B cell (primary cell): Measurements from ENCODE around the gene EPSTI1. TPM values are rescaled to one million over a fixed set of nuclear protein-coding genes. Genes with fewer than 3 reads are reported as not detected.
A peak's percentile ranks its signal among the peaks of the same experiment; 100 is the strongest.

Experiments
- ATAC-seq: fragments of 200-7000 bp; cut with Tn5 transposase; one replicate; pipeline ENCODE4 v1.10.0; 2021; ENCODE audit warnings: low read depth, mild to moderate bottlenecking, moderate number of reproducible peaks, moderate library complexity
- CTCF ChIA-PET: fragments of 350-600 bp; sonication (Branson Sonifier 250); formaldehyde crosslinking; loops from one replicate; lab custom pipeline; 2021; ENCODE audit warnings: antibody characterized with exemption, inconsistent platforms; lab: Charles Lee
- POLR2A ChIA-PET: fragments of 350-600 bp; sonication (Branson Sonifier 250); formaldehyde crosslinking; loops from one replicate; lab custom pipeline; 2021; ENCODE audit warnings: antibody characterized with exemption; lab: Charles Lee
- DNase-seq: peaks from one replicate; pipeline ENCODE4 v3.0.0; 2013
- H2AFZ ChIP-seq: 2 replicates; pipeline ENCODE4 v1.6.1; 2012; ENCODE audit warnings: mild to moderate bottlenecking, low read depth, low read length; ENCODE audit not compliant: insufficient read depth, poor library complexity, severe bottlenecking
- H3K27ac ChIP-seq, 2 donors: 1 replicate in 1 of 2; 2 replicates in 1 of 2; pipeline ENCODE4 v1.5.1; 2012 to 2013; ENCODE audit warnings: low read length in 2 of 2, mild to moderate bottlenecking in 2 of 2, moderate library complexity in 1 of 2
- H3K27me3 ChIP-seq, 4 experiments: fragments of 200-600 bp in 1 of 4; sonication (generic) in 1 of 4; replicated peaks in 1 of 4; 1 replicate in 2 of 4; 2 replicates in 2 of 4; pipeline versions ENCODE4 v1.6.1 to v1.7.0; 2013 to 2016; ENCODE audit warnings: low read length in 3 of 4, mild to moderate bottlenecking in 2 of 4, mixed read lengths in 1 of 4, moderate library complexity in 1 of 4; ENCODE audit not compliant: insufficient read depth in 4 of 4, control insufficient read depth in 3 of 4; ENCODE audit errors: control extremely low read depth in 1 of 4
- H3K36me3 ChIP-seq, 2 experiments: replicated peaks in 1 of 2; 1 replicate in 1 of 2; 2 replicates in 1 of 2; pipeline versions ENCODE4 v1.6.1 to v1.7.1; 2013; ENCODE audit warnings: low read length in 1 of 2; ENCODE audit not compliant: insufficient read depth in 2 of 2, control insufficient read depth in 1 of 2; ENCODE audit errors: control extremely low read depth in 1 of 2, extremely low read depth in 1 of 2
- H3K4me1 ChIP-seq, 2 donors: fragments of 200-600 bp in 1 of 2; sonication (generic) in 1 of 2; 1 replicate in 1 of 2; 2 replicates in 1 of 2; pipeline versions ENCODE4 v1.5.1 to v1.6.1; 2013 to 2017; ENCODE audit warnings: low read length in 2 of 2; ENCODE audit not compliant: control insufficient read depth in 2 of 2, insufficient read depth in 2 of 2
- H3K4me2 ChIP-seq: replicated peaks from 2 replicates; pipeline ENCODE3; 2012; ENCODE audit warnings: mild to moderate bottlenecking, low read depth, low read length; ENCODE audit not compliant: poor library complexity, severe bottlenecking
- H3K4me3 ChIP-seq, 5 experiments: fragments of 200-600 bp in 1 of 5; sonication (generic) in 1 of 5; 1 replicate in 3 of 5; 2 replicates in 2 of 5; pipeline versions ENCODE4 v1.5.1 to v1.7.0; 2011 to 2016; ENCODE audit warnings: low read length in 4 of 5, mild to moderate bottlenecking in 4 of 5, low read depth in 2 of 5, control low read depth in 1 of 5, moderate library complexity in 1 of 5; ENCODE audit not compliant: insufficient read depth in 1 of 5; ENCODE audit errors: control extremely low read depth in 1 of 5, extremely low read depth in 1 of 5
- H3K79me2 ChIP-seq: fragments of 200-600 bp; sonication (generic); one replicate; pipeline ENCODE4 v1.6.0; 2016; ENCODE audit warnings: low read length; ENCODE audit not compliant: control insufficient read depth, insufficient read depth
- H3K9ac ChIP-seq: fragments of 200-600 bp; sonication (generic); 2 replicates; pipeline ENCODE4 v1.6.1; 2017; ENCODE audit warnings: mild to moderate bottlenecking, low read length, moderate library complexity
- H3K9me3 ChIP-seq, 3 donors: one replicate each; pipeline versions ENCODE4 v1.6.1 to v1.7.1; 2013; ENCODE audit warnings: low read length in 2 of 3; ENCODE audit not compliant: control insufficient read depth in 2 of 3, insufficient read depth in 1 of 3; ENCODE audit errors: control extremely low read depth in 1 of 3
- H4K20me1 ChIP-seq: 2 replicates; pipeline ENCODE4 v1.6.0; 2012; ENCODE audit warnings: mild to moderate bottlenecking, low read length; ENCODE audit not compliant: insufficient read depth, control insufficient read depth, poor library complexity, severe bottlenecking
- H3K27ac Mint-ChIP-seq: one replicate; pipeline ENCODE4 v1.8.0; 2021; ENCODE audit warnings: mixed read lengths
- H3K27me3 Mint-ChIP-seq: one replicate; pipeline ENCODE4 v1.8.0; 2021; ENCODE audit warnings: mixed read lengths
- H3K4me1 Mint-ChIP-seq: one replicate; pipeline ENCODE4 v1.8.0; 2021; ENCODE audit warnings: mixed read lengths
- H3K4me3 Mint-ChIP-seq: one replicate; pipeline ENCODE4 v1.8.0; 2021; ENCODE audit warnings: mixed read lengths
- H3K9me3 Mint-ChIP-seq: one replicate; pipeline ENCODE4 v1.8.0; 2022; ENCODE audit warnings: mixed read lengths; ENCODE audit not compliant: insufficient read depth
- CTCF ChIP-seq: fragments of 200-600 bp; IDR thresholded peaks from one replicate; pipeline ENCODE4 v1.8.0; 2022; ENCODE audit warnings: antibody characterized with exemption, mild to moderate bottlenecking
- EZH2 ChIP-seq: IDR thresholded peaks from 2 replicates; pipeline ENCODE4 v1.6.1; 2012; ENCODE audit warnings: borderline replicate concordance, low read depth, mild to moderate bottlenecking, moderate library complexity, low read length; ENCODE audit not compliant: insufficient read depth, poor library complexity, severe bottlenecking
- WGBS: methylation state at CpG from one replicate; pipeline ENCODE4 v1.1.5; 2013; ENCODE audit warnings: missing lambda C conversion rate; ENCODE audit not compliant: insufficient coverage; 5-methylcytosine and 5-hydroxymethylcytosine counted together
- intact Hi-C: fragments of 100-400 bp; cut with micrococcal nuclease; formaldehyde crosslinking; loops from one replicate; pipeline ENCODE4 v1.10.0; 2022
- polyA plus RNA-seq: library from polyadenylated mRNA; depleted of rRNA; stranded (reverse); fragments of >200 nt; gene quantifications from 2 replicates; pipeline ENCODE4 v1.2.3, GENCODE V29; 2012
- total RNA-seq, 2 donors: library from RNA; stranded (reverse); fragments of 120-200 nt in 1 of 2; gene quantifications; 1 replicate in 1 of 2; 2 replicates in 1 of 2; pipeline versions ENCODE4 v1.2.3 to v1.2.4, GENCODE V29; 2013 to 2022

Gene EPSTI1
- total and polyA plus RNA-seq, 2 donors (not counting 1 experiment from before 2014, with no cell fraction given): 13.4 to 41.8 TPM

- Mint-ChIP-seq H3K27me3 (no peaks in the 10 kb centered on the region), H3K4me3 (no peak overlapping the region), H3K9me3 (peaks cover 4% of the 10 kb centered on the region), H3K4me1 (peaks cover 51% of the 10 kb centered on the region), H3K27ac (peak overlapping the region; percentile 16)
- intact Hi-C loops: no loop called here
- H2AFZ ChIP-seq: no peak overlapping the region
- TF ChIP-seq CTCF: no peak
- no peak for TF ChIP-seq EZH2
- peaks cover 0 to 4% of the 10 kb centered on the region in 2 experiments for H3K36me3 ChIP-seq
- ChIA-PET CTCF (interaction anchor here (0.7 to 1.9 kb wide), 3 partner anchors 9 to 22 kb away, joined by 5 to 8 read pairs (median 6); partner anchors contain the start of gene EPSTI1), POLR2A (interaction anchor here (1.4 kb wide), 1 partner anchor 10 kb away, joined by 5 read pairs; the partner anchor contains the start of gene EPSTI1)
- H3K9me3 ChIP-seq: peaks cover 3 to 11% (median 7%) of the 10 kb centered on the region in 3 donors
- DNase-seq (no peak), ATAC-seq (no peak)
- H3K27me3 ChIP-seq: no peaks in the 10 kb centered on the region
- no CpG with 5 or more reads among the region's 1 CpG for WGBS
- no peak overlapping the region for H3K27ac ChIP-seq
- no peak overlapping the region for H3K9ac ChIP-seq
- H3K4me1 ChIP-seq: peaks cover 29 to 36% of the 10 kb centered on the region in 2 donors
- H3K79me2 ChIP-seq: peaks cover 62% of the 10 kb centered on the region
- H3K4me2 ChIP-seq: no peak overlapping the region
- H3K4me3 ChIP-seq: no peak overlapping the region
- no peaks in the 10 kb centered on the region for H4K20me1 ChIP-seq
Observed at GRCh38 chr13:42981853-42982252, 10.2 kb downstream of the EPSTI1 start.

GRCh38 chr13:42981317-42981716 is 10.7 kb downstream of the EPSTI1 start:
- TF ChIP-seq CTCF (no peak), EZH2 (no peak)
- POLR2A ChIA-PET: interaction anchor here (1.4 kb wide), 1 partner anchor 11 kb away, joined by 5 read pairs; the partner anchor contains the start of gene EPSTI1
- no peak overlapping the region for H3K4me2 ChIP-seq

More at GRCh38 chr13:42981317-42981716, 10.7 kb downstream of the EPSTI1 start:
- no peak overlapping the region for H3K27ac ChIP-seq
- intact Hi-C loops: no loop called here
- no peaks in the 10 kb centered on the region for H4K20me1 ChIP-seq
- DNase-seq (no peak), ATAC-seq (no peak)
- H3K4me1 Mint-ChIP-seq: peaks cover 54% of the 10 kb centered on the region
- CTCF ChIA-PET: interaction anchor here (0.8 to 1.9 kb wide), 2 partner anchors 10 to 107 kb away, joined by 3 to 8 read pairs; partner anchors contain the start of gene EPSTI1
- peaks cover 29 to 39% of the 10 kb centered on the region in 2 donors for H3K4me1 ChIP-seq
- no peaks in the 10 kb centered on the region for H3K27me3 ChIP-seq
- peaks cover 60% of the 10 kb centered on the region for H3K79me2 ChIP-seq
- H3K36me3 ChIP-seq: peaks cover 0 to 4% of the 10 kb centered on the region in 2 experiments
- no peak overlapping the region for H3K4me3 ChIP-seq
- no peak overlapping the region for H3K4me3 Mint-ChIP-seq
- H2AFZ ChIP-seq: no peak overlapping the region
- H3K27me3 Mint-ChIP-seq: no peaks in the 10 kb centered on the region
- WGBS: no CpG with 5 or more reads among the region's 3 CpGs
- H3K9ac ChIP-seq: no peak overlapping the region
- peaks cover 3 to 11% (median 7%) of the 10 kb centered on the region in 3 donors for H3K9me3 ChIP-seq
- H3K9me3 Mint-ChIP-seq: peaks cover 4% of the 10 kb centered on the region
- H3K27ac Mint-ChIP-seq: no peak overlapping the region
